Measurements from ENCODE around the gene FXYD6.

GRCh38 chr11:117832511-117832910 is 43.9 kb downstream of the FXYD6 start:
- no peak for TF ChIP-seq POLR2A (IDR thresholded peaks at IDR 0.05)
- no peak for TF ChIP-seq CTCF (IDR thresholded peaks at IDR 0.05)

Data from testis (tissue), 2 donors.